ENCODE measurements around the gene SMTNL2. TPM values are rescaled to one million over a fixed set of nuclear protein-coding genes. Genes with fewer than 3 reads are reported as not detected.

SMTNL2 gene
- total RNA-seq, 1 donor from 2014 or later: 0.46 TPM

GRCh38 chr17:4560837-4561256, 23.5 kb upstream of the SMTNL2 start:
- DNase-seq (ENCODE audit: low read depth): no peak
- Histone ChIP-seq H3K27me3 (ENCODE audit: control insufficient read depth, insufficient read depth, low read length) (peaks cover 6% of the 10 kb centered on the region), H3K36me3 (ENCODE audit: control insufficient read depth, insufficient read depth, low read length) (no peaks in the 10 kb centered on the region), H3K4me3 (ENCODE audit: low read depth, low read length) (no peak overlapping the region)
- peak; percentile 11 for TF ChIP-seq CTCF (IDR thresholded peaks at IDR 0.05; ENCODE audit: insufficient read depth, low read length, poor library complexity, severe bottlenecking)

- no peak for TF ChIP-seq CTCF (IDR thresholded peaks at IDR 0.05; ENCODE audit: insufficient read depth, low read length, poor library complexity, severe bottlenecking)
- no peak for DNase-seq (ENCODE audit: low read depth)
- no peak overlapping the region for H3K4me3 ChIP-seq (ENCODE audit: low read depth, low read length)
Measured at GRCh38 chr17:4562015-4562969, 22.0 kb upstream of the SMTNL2 start.

GRCh38 chr17:4565209-4566141, 18.9 kb upstream of the SMTNL2 start:
- Histone ChIP-seq H3K27me3 (ENCODE audit: control insufficient read depth, insufficient read depth, low read length) (peaks cover 6% of the 10 kb centered on the region), H3K36me3 (ENCODE audit: control insufficient read depth, insufficient read depth, low read length) (no peaks in the 10 kb centered on the region), H3K4me3 (ENCODE audit: low read depth, low read length) (no peak overlapping the region)
- no peak for DNase-seq (ENCODE audit: low read depth)
- TF ChIP-seq CTCF (IDR thresholded peaks at IDR 0.05; ENCODE audit: insufficient read depth, low read length, poor library complexity, severe bottlenecking): peak; percentile 89

More at GRCh38 chr17:4562015-4562969, 22.0 kb upstream of the SMTNL2 start:
- peaks cover 6% of the 10 kb centered on the region for H3K27me3 ChIP-seq (ENCODE audit: control insufficient read depth, insufficient read depth, low read length)
- H3K36me3 ChIP-seq (ENCODE audit: control insufficient read depth, insufficient read depth, low read length): no peaks in the 10 kb centered on the region

- H3K36me3 ChIP-seq (ENCODE audit: control insufficient read depth, insufficient read depth, low read length): no peaks in the 10 kb centered on the region
- DNase-seq (ENCODE audit: low read depth): no peak
- H3K4me3 ChIP-seq (ENCODE audit: low read depth, low read length): no peak overlapping the region
- peak; percentile 78 for TF ChIP-seq CTCF (IDR thresholded peaks at IDR 0.05; ENCODE audit: insufficient read depth, low read length, poor library complexity, severe bottlenecking)
- H3K27me3 ChIP-seq (ENCODE audit: control insufficient read depth, insufficient read depth, low read length): peaks cover 5% of the 10 kb centered on the region
Measured at GRCh38 chr17:4566785-4567184, 17.5 kb upstream of the SMTNL2 start.

- Histone ChIP-seq H3K4me3 (ENCODE audit: low read depth, low read length) (no peak overlapping the region), H3K27me3 (ENCODE audit: control insufficient read depth, insufficient read depth, low read length) (peaks cover 9% of the 10 kb centered on the region), H3K36me3 (ENCODE audit: control insufficient read depth, insufficient read depth, low read length) (no peaks in the 10 kb centered on the region)
- DNase-seq (ENCODE audit: low read depth): no peak
- TF ChIP-seq CTCF (IDR thresholded peaks at IDR 0.05; ENCODE audit: insufficient read depth, low read length, poor library complexity, severe bottlenecking): no peak
Measured at GRCh38 chr17:4569591-4569990, 14.7 kb upstream of the SMTNL2 start.

Data from kidney epithelial cell (primary cell).